NCI-H1417 treated with DMSO at 0.1 percent for 48 hours (cell line): Measurements from ENCODE around the gene DYNC2H1.
"Not testable (repeated sequence)": the region's sequence is repeated elsewhere in the genome, so short reads cannot be mapped to it uniquely, and the experiment has no call there.

Source experiments
- DNase-seq: peaks from one replicate; lab custom pipeline; 2025; lab: John Stamatoyannopoulos, UW

Gene DYNC2H1

DNA sequence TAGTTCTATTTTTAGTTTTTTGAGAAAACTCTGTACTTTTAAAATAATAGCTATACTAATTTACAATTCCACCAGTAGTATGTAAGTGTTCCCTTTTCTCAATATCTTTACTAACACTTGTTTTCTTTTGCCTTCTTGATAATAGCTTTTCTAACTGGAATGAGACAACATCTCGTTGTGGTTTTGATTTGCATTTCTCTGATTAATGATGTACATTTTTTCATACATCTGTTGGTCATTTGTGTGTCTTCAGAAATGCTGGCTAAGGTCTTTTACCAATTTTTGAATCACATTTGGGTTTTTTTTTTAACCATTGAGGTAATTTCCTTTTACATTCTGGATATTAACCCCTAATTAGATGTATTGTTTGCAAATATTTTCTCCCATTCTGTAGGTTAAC is 258.9 kb downstream of the DYNC2H1 start:
- no peak for DNase-seq

DNA sequence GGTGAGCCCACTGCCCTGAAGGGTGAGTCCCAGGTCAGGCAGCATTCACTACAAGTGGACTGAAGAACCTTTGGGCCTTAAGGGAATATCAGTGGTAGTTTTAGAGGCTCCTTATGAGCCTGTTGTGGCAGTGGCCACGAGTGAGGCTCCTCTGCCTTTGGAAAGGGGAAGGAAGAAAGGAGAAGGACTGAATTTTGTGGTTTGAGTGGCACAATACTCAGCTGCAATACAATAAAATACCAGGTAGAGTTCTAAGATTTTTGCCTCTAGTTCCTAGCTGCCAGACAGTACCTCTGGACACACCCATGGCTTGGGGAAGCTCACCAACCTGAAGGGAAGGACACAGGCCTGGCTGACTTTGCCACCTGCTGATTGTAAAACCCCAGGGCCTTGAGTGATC is 260.9 kb downstream of the DYNC2H1 start:
- DNase-seq = no peak

DNA sequence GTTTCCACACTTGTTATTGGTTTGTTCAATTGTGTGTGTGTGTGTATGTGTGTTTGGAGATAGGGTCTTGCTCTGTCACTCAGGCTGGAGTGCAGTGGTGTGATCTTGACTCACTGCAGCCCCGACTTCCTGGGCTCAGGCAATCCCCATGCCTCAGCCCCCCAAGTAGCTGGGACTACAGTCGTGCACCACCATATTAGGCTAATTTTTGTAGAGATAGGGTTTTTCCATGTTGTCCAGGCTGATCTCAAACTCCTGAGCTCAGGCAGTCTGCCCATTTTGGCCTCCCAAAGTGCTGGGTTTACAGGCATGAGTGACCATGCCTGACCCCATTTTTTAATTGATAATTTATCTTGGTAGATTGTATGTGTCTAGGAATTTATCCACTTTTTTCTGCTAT is 263.7 kb downstream of the DYNC2H1 start:
- no peak for DNase-seq

DNA sequence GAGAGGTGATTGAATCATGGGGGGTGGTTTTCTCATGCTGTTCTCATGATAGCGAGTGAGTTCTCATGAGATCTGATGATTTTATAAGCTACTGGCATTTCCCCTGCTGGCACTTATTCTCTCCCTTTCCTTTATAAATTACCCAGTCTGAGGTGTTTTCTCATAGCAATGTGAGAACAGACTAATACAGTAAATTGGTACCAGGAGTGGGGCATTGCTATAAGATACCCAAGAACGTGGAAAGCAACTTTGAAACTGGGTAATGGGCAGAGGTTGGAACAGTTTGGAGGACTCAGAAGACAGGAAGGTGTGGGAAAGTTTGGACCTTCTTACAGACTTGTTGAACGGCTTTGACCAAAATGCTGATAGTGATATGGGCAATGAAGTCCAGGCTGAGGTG is 265.0 kb downstream of the DYNC2H1 start:
- not testable (repeated sequence) for DNase-seq

DNA sequence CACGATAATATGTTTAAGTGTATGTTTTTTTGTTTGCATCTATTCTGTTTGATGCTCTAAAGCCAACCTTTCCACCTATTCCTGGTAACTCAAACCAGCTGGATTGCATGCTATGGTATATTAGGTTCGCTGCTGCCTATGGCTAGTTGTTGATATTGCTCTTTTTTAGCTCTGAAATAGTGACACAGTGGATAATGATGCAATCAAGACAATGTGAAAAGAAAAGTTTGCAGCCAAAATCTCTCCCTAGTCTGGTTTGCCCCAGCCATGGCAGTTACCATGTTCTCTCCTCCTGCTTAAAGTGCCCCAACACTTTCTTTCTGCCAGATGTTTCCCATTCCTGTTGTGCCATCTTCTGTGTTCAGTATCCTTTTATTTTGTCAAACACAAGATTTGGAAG is 269.7 kb downstream of the DYNC2H1 start:
- DNase-seq = no peak

DNA sequence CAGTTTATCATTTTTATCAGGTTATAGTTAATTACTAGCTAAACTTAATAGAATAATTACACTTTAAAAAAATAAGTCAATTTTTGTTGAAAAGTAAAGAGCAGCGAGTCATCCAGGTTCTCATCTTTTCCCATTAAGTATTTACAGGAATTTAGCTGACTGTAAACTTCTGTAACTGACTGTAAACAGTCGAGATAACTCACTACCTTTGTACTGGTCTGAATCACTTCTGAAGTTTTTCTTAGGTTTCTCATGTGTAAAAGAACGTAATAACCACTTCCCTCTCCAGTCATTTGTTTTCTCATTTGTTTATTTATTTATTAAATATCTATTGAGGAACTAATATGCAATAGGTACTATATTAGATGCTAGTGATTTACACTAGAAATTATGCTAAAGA is 270.8 kb downstream of the DYNC2H1 start:
- DNase-seq = no peak

DNA sequence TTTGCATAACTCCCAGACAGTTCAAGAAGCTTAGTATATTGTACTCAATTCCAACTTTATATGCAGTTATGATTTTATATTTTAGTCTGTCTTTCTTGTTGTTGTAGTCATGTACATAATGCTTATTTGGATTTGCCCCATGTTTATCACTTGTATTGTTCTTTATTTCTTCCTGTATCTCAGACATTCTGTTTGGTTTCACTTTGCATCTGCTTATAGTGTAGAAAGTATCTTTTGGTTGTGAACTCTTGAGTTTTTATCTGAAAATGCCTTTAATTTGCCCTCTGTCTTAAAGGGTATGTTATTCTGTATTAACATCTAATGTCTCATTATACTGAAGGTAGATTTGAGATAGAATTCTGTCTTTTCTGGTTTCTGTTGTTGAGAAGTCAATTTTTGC is 275.4 kb downstream of the DYNC2H1 start:
- no peak for DNase-seq

DNA sequence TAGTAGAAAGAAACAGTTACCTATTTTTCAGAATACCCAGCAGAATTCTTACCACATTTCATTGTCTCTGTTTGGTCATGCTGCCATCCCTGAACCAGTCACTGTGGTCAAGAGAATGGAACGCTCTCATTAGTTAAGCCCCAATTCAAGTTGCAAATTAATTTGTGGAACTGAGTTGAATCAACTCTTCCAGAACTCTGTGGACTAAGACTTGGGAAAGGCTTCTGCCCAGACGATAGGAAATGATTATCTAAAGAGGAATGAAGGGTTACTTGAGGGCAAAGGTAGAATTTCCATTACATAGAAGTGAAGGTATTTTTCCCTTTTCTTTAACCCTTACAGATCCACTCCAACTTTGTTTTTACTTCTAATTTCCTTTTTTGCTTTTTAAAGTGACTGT is 286.4 kb downstream of the DYNC2H1 start:
- DNase-seq = no peak

DNA sequence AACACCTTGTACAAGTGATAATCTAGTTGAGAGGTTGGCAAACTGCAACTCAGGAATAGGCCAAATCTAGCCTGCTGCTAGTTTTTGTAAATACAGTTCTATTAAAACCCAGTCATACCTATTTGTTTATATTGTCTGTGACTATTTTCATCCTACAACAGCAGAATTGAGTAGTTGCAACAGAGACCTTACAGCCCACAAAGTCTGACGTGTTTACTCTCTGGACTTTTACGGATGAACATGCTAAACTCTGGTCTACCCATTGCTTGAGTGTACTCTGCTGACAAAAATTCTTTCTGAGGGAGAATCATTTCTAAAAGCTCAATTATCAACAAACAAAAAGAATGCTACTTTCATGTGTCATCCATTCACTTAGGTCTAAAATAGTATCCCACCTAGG is 287.0 kb downstream of the DYNC2H1 start:
- no peak for DNase-seq

DNA sequence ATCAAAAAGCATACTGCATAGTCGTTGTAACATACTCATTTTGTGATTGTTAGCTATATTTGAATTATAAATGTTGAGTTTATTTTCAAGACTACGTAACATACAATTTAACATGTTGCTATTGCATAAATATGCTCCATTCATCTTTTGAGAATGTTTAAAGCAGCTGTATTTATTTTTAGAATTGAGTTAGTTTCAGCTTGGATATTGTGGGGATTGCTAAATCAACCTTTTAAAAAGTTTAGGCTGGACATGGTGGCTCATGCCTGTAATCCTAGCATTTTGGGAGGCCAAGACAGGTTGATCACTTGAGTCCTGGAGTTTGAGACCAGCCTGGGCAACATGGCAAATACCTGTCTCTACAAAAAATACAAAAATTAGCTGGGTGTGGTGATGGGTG is 288.1 kb downstream of the DYNC2H1 start:
- DNase-seq = no peak

DNA sequence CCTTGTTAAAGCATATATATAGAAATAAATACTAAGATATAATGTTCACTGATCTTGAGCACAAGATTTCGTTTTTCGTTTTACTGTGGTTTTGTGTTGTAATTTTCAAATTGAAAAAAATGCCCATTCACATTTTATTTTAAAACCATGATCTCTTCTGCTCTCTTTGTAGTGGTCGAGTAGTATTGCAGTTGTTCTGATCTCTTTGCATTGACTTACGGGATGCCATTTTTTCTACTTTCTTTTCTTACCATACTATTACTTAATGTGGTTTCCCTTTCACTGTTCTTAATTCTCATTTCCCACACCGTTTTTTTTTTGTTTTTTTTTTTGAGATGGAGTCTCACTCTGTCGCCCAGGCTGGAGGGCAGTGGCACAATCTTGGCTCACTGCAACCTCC is 289.6 kb downstream of the DYNC2H1 start:
- DNase-seq = no peak

DNA sequence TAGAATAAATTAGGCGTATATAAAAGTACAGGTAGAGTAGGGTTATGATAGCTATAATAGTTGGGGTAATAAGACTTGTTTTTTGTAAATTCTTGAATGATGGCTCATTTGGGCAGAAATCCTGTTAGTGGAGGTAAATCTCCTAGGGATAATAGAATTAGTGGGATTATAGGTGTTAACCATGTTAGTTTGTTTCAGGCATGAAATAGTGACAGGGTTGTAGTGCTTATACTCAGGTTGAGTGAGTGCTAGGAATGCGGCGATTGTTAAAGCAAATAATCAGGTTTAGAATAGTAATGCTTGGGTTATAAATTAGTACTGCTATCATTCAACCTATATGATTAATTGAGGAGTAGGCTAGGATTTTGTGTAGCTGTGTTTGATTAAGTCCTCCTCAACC is 297.1 kb downstream of the DYNC2H1 start:
- no peak for DNase-seq

DNA sequence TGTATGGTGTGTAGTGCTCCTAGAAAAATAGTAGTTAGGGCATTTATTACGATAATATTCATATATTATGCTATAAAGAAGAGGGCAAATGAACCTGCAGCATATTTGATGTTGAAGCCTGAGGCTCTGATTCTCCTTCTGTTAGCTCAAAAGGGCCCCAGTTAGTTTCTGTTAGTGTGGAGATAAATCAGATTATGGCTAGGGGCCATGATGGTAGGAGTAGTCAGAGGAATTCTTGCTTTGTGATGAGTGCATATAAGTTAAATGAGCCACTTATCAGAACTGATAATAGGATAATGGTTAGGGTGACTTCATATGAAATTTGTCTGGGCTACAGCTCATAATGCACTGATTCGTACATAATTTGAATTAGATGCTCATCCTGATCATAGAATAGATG is 298.4 kb downstream of the DYNC2H1 start:
- no peak for DNase-seq

DNA sequence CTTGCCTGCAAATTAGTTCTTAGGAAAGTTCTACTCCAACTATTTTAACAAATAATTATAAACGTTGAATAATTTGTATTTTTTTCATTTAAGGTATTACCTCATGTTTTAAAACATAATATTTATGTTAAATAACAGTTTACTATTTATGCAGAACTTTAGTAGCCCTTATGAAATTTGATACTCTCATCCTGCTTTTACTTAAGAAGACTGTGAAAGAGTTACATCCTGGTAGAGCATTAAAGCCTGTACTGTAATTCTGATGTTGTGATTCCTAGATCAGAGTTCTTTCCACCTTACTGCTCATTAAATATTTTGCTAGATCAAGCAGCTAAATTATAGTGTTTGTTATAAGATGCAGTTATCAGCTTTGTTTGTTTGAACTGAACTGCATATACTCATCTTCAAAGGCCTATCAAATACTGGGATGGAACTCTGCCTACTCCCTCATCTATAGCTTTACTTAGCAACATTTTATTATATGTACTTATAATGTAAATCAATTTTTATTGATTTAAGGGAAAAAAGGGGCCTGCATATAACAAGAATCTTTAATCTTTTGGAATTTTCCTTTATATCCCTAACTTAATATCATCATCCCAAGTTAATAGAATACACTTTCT is 304.2 kb downstream of the DYNC2H1 start:
- DNase-seq = no peak

DNA sequence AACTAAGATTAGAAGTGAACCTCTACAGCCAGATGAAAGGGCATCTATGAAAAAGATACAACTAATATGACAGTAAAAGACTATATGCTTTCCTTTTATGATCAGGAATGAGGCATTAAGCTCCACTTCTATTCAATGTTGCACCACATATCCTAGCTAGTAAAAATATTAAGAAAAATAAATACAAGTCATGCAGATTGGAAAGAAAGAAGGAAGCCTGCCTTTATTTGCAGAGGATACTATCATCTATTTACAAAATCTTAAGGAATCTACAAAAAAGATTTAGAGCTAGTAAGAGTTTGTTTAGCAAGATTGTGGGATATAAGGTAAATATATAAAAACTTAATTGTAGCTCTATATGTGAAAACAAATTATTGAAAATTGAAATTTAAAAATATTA is 308.8 kb downstream of the DYNC2H1 start:
- DNase-seq = no peak

DNA sequence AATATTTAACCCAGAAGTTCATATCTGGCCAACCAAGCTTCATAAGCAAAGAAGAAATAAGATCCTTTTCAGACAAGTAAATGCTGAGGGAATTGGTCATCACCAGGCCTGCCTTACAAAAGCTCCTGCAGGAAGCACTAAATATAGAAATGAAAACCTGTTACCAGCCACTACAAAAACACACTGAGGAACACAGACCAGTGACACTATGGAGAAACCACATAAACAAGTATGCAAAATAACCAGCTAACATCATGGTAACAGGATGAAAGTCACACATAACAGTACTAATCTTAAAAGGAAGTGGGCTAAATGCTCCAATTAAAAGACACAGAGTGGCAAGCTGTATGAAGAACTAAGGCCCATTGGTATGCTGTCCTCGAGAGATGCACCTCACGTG is 311.4 kb downstream of the DYNC2H1 start:
- no peak for DNase-seq

DNA sequence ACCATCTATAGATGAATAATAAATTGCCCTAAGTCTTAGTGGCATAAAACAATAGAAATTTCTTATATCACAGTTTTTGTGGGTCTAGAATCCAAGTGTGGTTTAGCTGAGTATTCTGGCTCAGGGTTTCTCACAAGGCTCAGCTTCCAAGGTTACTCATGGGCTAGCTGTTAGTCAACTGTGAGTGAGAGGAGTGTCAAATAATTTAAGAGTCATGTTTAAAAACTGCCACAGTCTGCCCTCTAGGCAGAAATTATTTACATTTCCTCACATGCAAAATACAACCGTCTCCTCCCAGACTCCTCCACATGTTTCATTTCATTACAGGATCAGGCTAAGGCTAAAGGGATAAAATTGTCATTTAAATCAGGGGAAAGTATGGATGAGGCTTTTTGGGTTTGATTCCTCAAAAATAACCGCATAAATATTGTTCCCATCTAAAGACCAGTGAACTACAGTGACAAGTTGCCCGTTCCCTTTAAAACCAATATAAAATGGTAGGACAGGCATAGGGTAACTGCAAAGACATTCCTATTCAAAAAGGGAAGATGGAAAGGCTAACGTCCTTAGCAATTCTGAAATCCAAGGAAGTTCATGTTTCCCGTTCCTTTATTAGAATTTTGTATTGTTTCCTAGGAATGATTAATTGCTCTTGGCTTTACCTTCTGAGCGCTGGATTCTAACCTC is 324.3 kb downstream of the DYNC2H1 start:
- no peak for DNase-seq

DNA sequence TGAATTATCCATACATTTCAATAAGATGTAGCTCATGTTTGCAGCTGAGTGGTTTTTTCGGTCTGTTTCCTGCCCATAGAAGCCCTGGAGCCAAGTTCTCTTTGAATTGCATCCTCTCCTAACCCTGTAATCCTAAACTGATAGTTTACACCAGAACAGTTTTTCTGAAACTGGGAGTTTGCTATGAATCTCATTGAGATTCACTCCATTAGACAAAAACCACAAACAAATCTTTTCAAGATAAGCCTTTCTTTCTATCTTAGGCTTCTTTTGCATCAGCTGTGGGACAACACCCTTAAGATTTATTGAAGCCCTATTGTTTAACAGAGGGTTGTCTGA is 324.8 kb downstream of the DYNC2H1 start:
- DNase-seq = no peak

DNA sequence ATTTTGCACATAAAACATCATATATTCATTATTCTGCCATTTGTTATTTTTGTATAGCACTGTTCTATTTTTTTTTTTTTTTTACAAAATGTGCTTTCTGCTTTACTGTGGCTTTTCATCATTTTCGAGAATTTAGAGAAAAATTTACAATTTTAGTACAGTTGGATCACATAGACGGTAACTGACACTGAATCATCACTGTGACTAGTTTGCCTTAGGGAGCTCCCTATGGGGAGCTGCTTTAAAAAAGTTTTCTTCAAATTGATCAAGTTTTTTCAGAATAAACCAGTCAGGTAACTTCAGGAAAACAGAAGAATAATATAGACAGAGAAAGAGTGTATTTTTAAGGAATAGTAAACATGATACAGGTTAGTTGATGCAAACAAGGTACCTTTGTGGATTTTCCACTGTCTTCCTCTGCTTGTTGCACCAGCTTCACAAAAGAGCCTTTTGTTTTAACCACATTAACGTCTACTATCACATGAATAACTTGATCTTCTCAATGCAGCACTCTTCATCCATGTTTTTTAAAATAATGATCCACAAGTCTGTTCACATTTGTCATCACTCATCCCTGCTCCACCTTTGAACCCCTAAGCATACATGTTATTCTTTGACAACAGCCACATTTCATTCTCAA is 327.0 kb downstream of the DYNC2H1 start:
- DNase-seq = no peak

DNA sequence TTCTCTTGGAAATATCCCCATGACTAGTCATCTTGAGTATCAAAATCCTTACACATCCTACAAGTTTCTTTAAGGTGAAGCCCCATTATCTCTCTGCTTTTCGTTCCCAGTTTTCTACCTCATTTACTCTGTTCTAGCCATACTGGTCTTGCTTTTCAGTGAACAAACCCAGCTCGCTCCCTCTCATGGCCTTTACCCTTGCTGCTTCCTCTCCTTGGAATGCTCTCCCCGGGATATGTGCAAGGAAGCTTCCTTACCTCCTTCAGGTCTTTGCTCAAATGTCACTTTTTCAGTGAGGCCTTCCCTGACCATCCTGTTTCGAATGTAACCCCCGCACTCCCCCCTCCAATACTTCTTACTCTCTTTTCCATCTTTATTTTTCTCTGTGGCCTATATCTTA is 331.8 kb downstream of the DYNC2H1 start:
- DNase-seq = no peak

DNA sequence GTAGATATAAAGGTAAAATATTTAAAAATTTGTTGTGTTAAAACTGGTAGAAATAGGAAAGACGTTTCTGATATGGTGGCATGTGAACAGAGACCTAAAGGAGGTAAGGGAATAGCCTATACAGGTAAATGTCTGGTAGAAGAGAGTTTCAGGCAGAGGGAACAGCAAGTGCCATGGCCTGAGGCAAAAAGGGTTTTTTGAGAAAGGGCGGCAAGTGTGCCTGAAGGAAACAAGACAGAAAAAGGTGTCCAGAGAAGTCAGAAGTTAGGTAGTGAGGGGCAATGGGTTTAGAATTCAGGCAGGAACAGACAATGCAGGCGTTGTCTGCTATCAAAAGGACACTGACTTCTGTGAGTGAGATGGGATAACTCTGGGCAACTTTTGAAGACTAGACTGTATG is 339.7 kb downstream of the DYNC2H1 start:
- DNase-seq = no peak

DNA sequence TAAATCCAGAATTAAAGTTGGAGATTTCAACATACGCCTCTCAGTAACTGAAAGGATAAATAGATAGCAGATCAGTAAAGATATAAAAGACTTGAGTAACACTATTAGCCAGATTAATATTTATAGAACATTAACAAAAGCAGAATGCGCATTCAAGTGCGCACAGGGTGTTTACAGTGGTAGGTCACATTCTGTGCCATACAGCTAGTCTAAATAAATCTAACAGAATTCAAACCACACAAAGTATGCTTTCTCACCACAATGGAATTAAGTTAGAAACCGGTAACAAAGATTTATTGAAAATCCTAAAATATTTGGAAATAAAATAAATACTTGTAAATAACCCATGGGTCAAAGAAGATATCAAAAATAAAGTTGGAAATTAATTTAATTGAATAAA is 341.0 kb downstream of the DYNC2H1 start:
- no peak for DNase-seq

DNA sequence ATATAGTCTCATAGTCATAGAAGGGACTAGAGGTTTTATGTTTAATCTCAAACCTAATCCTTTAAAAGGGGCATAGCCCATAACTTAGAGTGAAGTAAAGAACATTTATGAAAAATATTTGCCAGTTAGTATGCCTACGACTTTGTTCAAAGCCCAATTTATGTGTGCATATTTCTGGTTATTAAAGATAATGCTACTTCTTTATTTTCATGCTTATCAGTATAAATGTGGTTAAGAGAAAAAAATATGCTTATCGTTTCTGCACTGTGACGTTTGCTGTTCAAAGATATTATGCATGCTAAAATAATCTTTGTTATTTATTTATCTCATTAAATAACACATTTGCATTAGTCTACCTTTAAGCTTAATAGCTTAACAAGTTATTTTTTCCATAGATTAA is 343.9 kb downstream of the DYNC2H1 start:
- DNase-seq = no peak
